Left ventricle myocardium inferior (tissue), 1 donor: ENCODE measurements around the gene SLC22A7. TPM values are rescaled to one million over a fixed set of nuclear protein-coding genes. Genes with fewer than 3 reads are reported as not detected.

Source experiments
- DNase-seq: peaks from one replicate; pipeline ENCODE4 v3.0.0-alpha.2; 2020
- H3K27ac ChIP-seq: fragments of 200-600 bp; replicated peaks from 2 replicates; pipeline ENCODE4 v1.8.0; 2021
- H3K27me3 ChIP-seq: fragments of 200-600 bp; 2 replicates; pipeline ENCODE4 v1.8.0; 2021; ENCODE audit warnings: low read depth
- H3K36me3 ChIP-seq: fragments of 200-600 bp; 2 replicates; pipeline ENCODE4 v1.8.0; 2021
- H3K4me1 ChIP-seq: fragments of 200-600 bp; 2 replicates; pipeline ENCODE4 v1.8.0; 2021
- H3K4me3 ChIP-seq: fragments of 200-600 bp; 2 replicates; pipeline ENCODE4 v1.8.0; 2021; ENCODE audit warnings: mild to moderate bottlenecking, moderate library complexity
- H3K9me3 ChIP-seq: fragments of 200-600 bp; replicated peaks from 2 replicates; pipeline ENCODE4 v1.8.0; 2021
- CTCF ChIP-seq: fragments of 200-600 bp; IDR thresholded peaks from 2 replicates; pipeline ENCODE4 v1.8.0; 2021; ENCODE audit warnings: antibody characterized with exemption, mild to moderate bottlenecking, borderline replicate concordance
- intact Hi-C: fragments of 100-400 bp; cut with micrococcal nuclease; formaldehyde crosslinking; loops from one replicate; pipeline ENCODE4 v1.11.0; 2022
- total RNA-seq: library from RNA; stranded (reverse); fragmentation: NEBNext Ultra II Directional; extraction: Animal tissue kit (Norgen Biotek cat#: 25700); gene quantifications from one replicate; pipeline ENCODE4 v1.2.1, GENCODE V29; 2021
- donor health status: DM: no; HTN: yes; CAD: no; lungs with severe emphysema.

SLC22A7 gene
- total RNA-seq, 1 donor from 2014 or later = not detected

GRCh38 chr6:43254846-43255245, 43.2 kb upstream of the SLC22A7 start:
- no peaks in the 10 kb centered on the region for H3K36me3 ChIP-seq
- H3K4me1 ChIP-seq = peaks cover 10% of the 10 kb centered on the region
- no peaks in the 10 kb centered on the region for H3K9me3 ChIP-seq
- no peak overlapping the region for H3K27ac ChIP-seq
- peaks cover 55% of the 10 kb centered on the region for H3K27me3 ChIP-seq
- intact Hi-C loops = no loop called here
- TF ChIP-seq CTCF = no peak
- no peak overlapping the region for H3K4me3 ChIP-seq
- no peak for DNase-seq

GRCh38 chr6:43255408-43256054, 42.5 kb upstream of the SLC22A7 start:
- Histone ChIP-seq H3K9me3 (no peaks in the 10 kb centered on the region), H3K27ac (no peak overlapping the region), H3K36me3 (no peaks in the 10 kb centered on the region), H3K4me1 (peaks cover 16% of the 10 kb centered on the region), H3K4me3 (no peak overlapping the region), H3K27me3 (peaks cover 53% of the 10 kb centered on the region)
- TF ChIP-seq CTCF = no peak
- no peak for DNase-seq
- intact Hi-C loops = no loop called here

GRCh38 chr6:43256670-43257366, 41.2 kb upstream of the SLC22A7 start:
- Histone ChIP-seq H3K9me3 (no peaks in the 10 kb centered on the region), H3K4me1 (peaks cover 15% of the 10 kb centered on the region), H3K36me3 (no peaks in the 10 kb centered on the region), H3K4me3 (no peak overlapping the region), H3K27ac (no peak overlapping the region), H3K27me3 (peaks cover 41% of the 10 kb centered on the region)
- DNase-seq = no peak
- TF ChIP-seq CTCF = no peak
- intact Hi-C loops = no loop called here

- H3K9me3 ChIP-seq = no peaks in the 10 kb centered on the region
- no peak overlapping the region for H3K4me3 ChIP-seq
- no peak overlapping the region for H3K27ac ChIP-seq
- DNase-seq = no peak
- intact Hi-C loops = no loop called here
- peaks cover 15% of the 10 kb centered on the region for H3K4me1 ChIP-seq
- no peak for TF ChIP-seq CTCF
- peaks cover 34% of the 10 kb centered on the region for H3K27me3 ChIP-seq
- H3K36me3 ChIP-seq = no peaks in the 10 kb centered on the region
Measured at GRCh38 chr6:43257367-43258145, 40.5 kb upstream of the SLC22A7 start.

GRCh38 chr6:43258180-43258579, 39.9 kb upstream of the SLC22A7 start:
- intact Hi-C loops = no loop called here
- no peak for TF ChIP-seq CTCF

More at GRCh38 chr6:43258180-43258579, 39.9 kb upstream of the SLC22A7 start:
- DNase-seq = no peak
- Histone ChIP-seq H3K27ac (no peak overlapping the region), H3K36me3 (no peaks in the 10 kb centered on the region), H3K27me3 (peaks cover 28% of the 10 kb centered on the region), H3K4me1 (peaks cover 15% of the 10 kb centered on the region), H3K4me3 (no peak overlapping the region), H3K9me3 (no peaks in the 10 kb centered on the region)
